Measurements from ENCODE around the gene IL3RA.
"Not testable (repeated sequence)": the region's sequence is repeated elsewhere in the genome, so short reads cannot be mapped to it uniquely, and the experiment has no call there.

Gene IL3RA

GRCh38 chrX:1400049-1400448 is 63.5 kb downstream of the IL3RA start:
- DNase-seq (ENCODE audit: low spot score), result no peak

- DNase-seq (ENCODE audit: low spot score), result no peak
Observed at GRCh38 chrX:1400742-1401471, 64.3 kb downstream of the IL3RA start.

GRCh38 chrX:1401611-1402430 is 65.2 kb downstream of the IL3RA start:
- no peak for DNase-seq (ENCODE audit: low spot score)

GRCh38 chrX:1403228-1403627 is 66.6 kb downstream of the IL3RA start:
- DNase-seq (ENCODE audit: low spot score), result no peak

GRCh38 chrX:1403867-1404266 is 67.3 kb downstream of the IL3RA start:
- DNase-seq (ENCODE audit: low spot score), result not testable (repeated sequence)

GRCh38 chrX:1405769-1406168 is 69.2 kb downstream of the IL3RA start:
- not testable (repeated sequence) for DNase-seq (ENCODE audit: low spot score)

GRCh38 chrX:1407035-1407434 is 70.5 kb downstream of the IL3RA start:
- DNase-seq (ENCODE audit: low spot score), result no peak

- no peak for DNase-seq (ENCODE audit: low spot score)
Observed at GRCh38 chrX:1411326-1411725, 74.7 kb downstream of the IL3RA start.

- no peak for DNase-seq (ENCODE audit: low spot score)
Observed at GRCh38 chrX:1412551-1413161, 76.1 kb downstream of the IL3RA start.

GRCh38 chrX:1416327-1416784 is 79.8 kb downstream of the IL3RA start:
- no peak for DNase-seq (ENCODE audit: low spot score)

GRCh38 chrX:1416965-1417760 is 80.6 kb downstream of the IL3RA start:
- DNase-seq (ENCODE audit: low spot score), result no peak

GRCh38 chrX:1417921-1418771 is 81.6 kb downstream of the IL3RA start:
- no peak for DNase-seq (ENCODE audit: low spot score)

GRCh38 chrX:1418901-1419544 is 82.4 kb downstream of the IL3RA start:
- DNase-seq (ENCODE audit: low spot score), result no peak

- no peak for DNase-seq (ENCODE audit: low spot score)
Observed at GRCh38 chrX:1419545-1420355, 83.2 kb downstream of the IL3RA start.

- DNase-seq (ENCODE audit: low spot score), result no peak
Observed at GRCh38 chrX:1420371-1420770, 83.8 kb downstream of the IL3RA start.

- DNase-seq (ENCODE audit: low spot score), result no peak
Observed at GRCh38 chrX:1421433-1422134, 85.0 kb downstream of the IL3RA start.

GRCh38 chrX:1422135-1422465 is 85.5 kb downstream of the IL3RA start:
- no peak for DNase-seq (ENCODE audit: low spot score)

GRCh38 chrX:1423215-1423614 is 86.6 kb downstream of the IL3RA start:
- no peak for DNase-seq (ENCODE audit: low spot score)

GRCh38 chrX:1424147-1424851 is 87.7 kb downstream of the IL3RA start:
- no peak for DNase-seq (ENCODE audit: low spot score)
